ENCODE data around the gene PNPLA7.

Gene PNPLA7

DNA sequence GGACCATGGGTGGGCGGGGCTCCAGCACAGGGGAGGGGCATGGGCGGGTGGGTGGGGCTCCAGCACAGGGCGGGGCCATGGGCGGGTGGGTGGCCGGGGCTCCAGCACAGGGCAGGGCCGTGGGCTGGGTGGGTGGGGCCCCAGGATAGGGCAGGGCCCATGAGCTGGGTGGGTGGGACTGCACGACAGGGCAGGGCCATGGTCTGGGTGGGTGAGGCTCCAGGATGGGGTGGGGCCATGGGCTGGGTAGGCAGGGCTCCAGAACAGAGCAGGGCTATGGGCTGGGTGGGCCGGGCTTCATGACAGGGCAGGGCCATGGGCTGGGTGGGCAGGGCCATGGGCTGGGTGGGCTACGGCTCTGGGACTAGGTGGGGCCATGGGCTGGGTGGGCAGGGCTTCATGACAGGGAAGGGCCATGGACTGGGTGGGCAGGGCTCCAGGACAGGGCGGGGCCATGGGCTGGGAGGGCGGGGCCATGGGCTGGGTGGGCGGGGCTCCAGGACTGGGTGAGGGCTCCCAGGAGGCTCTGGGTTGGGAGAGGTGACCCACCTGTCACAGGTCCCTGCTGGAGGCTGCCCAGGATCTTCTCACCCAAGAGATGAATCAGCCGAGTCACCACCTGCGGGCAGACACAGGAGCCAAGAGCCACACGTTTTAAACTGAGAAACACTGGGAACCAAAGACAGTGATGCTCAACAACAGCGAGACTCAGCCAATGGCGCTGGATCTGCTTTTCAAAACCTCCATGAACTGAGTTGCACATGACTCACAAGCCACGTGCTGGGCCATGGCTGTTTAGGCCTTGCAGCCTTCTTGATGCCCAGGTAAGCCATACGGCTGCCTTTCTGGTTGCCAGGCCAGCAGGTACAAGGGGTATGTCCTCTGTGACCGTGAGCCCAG, 57.5 kb downstream of the PNPLA7 start:
- peak; percentile 81 to 82 for DNase-seq

- peak; percentile 77 to 84 for DNase-seq
These were observed 58.3 kb downstream of the PNPLA7 start for GRCh38 chr9:137491735-137492432.

DNA sequence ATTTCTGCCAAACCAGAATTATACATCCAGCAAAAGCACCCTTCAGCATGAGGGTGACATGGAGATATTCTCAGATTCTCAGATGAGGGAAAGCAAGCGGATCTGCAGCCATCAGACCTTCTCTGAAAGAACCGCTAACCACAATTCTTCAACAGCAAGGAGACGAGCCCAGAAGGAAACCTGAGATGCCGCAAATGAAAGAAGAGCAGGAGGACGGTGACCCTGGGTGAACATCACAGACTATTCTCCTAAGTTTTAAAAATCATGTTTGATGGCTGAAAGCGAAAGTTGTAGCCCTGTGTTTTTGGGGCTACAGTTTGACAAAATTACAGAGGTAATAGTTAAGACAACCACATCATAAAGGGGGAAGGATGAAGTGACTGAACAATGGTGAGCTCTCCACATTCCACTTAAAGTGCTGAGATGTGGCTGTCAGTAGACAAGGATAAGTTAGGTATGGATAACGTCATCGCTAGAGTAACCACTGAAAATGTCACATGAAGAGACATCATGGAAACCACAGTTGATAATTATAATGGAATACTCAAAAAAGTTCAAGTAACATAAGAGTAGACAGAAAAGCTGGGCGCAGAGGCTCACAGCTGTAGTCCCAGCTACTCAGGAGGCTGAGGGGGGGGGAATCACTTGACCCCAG, 59.5 kb downstream of the PNPLA7 start:
- no peak for DNase-seq

DNA sequence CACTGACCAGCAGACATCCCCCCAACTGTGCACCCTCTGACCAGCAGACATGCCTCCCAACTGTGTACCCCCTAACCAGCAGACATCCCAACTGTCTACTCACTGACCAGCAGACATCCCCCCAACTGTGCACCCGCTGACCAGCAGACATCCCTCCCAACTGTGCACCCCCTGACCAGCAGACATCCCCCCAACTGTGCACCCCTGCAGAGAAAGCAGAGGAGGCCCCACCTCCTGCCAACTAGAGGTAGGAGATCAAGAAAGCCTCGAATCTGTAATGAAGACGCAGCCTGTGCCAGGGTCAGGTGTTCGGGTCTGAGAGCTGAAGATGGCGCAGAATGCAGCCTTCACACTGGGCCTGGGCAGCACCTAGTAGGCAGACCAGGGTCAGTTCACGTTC, 61.3 kb downstream of the PNPLA7 start:
- no peak for DNase-seq

GRCh38 chr9:137488327-137488653, 61.9 kb downstream of the PNPLA7 start:
- DNase-seq: peak; percentile 67 to 68

DNA sequence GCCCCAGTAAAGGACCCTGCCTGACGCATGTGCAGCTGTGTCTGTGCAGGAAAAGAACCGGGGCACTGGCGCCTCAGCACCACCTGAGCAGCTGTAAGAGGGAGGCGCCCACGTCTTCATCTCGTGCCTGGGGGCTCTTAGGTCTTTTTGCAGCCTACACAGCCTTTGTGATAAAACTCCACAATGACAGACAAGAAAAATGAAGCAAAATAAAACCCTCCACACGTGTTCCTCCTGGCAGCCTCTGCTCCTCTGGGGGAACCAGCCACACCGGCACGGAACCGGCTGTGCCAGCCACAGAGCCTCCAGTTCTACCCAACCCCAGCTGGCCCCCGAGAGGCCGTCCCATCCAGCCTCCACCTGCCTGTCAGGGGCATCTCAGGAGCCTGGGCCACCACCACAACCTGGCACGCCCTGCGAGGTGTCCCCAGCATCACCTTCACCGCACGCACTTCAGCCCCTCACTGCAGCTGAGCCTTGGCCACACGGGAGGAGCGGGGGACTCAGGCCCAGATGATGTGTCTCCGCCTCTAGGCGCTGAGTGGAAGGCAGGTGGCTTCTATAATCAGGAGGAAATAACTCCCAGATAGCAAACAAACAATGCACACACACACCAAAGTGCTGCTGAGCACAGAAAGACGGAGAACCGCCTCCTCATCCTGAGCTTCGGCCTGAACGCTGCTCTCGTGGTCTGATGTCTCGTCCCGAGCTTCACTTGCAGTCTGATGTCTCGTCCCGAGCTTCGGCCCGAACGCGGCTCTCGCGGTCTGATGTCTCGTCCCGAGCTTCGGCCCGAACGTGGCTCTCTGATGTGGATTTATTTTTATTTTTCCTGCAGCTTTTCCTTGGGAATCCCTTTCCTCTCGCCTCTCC, 62.5 kb downstream of the PNPLA7 start:
- peak; percentile 67 to 74 for DNase-seq

DNA sequence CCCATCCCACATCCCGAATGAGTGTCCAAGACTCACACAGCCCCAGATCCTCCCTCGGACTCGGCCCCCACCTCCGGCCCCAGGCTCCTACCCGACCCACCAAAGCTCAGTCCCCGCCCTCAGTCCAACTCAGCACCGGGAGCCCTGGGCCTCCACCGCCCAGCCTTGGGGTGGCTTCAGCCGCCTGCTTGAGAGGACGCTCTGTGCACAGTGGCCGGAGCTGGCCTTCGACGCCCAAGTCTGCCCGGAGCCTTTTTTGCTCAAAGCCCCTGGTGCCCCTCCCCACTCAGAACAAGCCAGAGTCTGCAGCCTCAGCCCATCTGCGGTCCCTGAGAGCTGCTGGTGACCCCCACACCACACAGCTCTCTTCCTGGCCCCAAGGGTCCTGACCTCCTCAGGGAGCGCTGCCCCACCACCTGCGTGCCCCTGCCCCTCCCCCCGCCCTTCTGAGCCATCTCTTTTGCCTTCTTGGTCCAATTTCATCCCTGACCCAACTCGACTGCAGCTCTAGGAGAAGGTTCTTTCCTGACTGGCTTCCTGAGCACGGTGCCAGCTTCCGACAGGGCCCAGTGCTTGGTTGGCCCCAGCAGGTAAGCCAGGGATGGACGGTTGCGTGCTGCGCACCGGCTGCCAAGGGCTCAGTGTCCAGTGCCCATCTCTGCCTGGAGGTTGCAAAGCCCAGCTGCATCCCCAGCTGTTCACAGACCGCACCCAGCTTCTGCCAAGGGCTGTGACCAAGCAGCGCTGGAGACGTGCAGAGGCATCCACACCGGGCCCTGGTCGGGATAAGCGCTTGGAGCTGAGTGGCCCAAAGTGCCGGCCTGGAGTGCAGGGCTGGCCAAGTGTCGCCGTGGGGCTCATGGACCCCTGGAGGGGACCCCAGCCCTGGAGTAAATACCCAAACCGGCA, 63.4 kb downstream of the PNPLA7 start:
- peak in 1 of 2 experiments; percentile 35 for DNase-seq

- no peak for DNase-seq
These were observed 64.1 kb downstream of the PNPLA7 start for GRCh38 chr9:137486141-137486490.

GRCh38 chr9:137485343-137486140, 64.7 kb downstream of the PNPLA7 start:
- DNase-seq: no peak

DNA sequence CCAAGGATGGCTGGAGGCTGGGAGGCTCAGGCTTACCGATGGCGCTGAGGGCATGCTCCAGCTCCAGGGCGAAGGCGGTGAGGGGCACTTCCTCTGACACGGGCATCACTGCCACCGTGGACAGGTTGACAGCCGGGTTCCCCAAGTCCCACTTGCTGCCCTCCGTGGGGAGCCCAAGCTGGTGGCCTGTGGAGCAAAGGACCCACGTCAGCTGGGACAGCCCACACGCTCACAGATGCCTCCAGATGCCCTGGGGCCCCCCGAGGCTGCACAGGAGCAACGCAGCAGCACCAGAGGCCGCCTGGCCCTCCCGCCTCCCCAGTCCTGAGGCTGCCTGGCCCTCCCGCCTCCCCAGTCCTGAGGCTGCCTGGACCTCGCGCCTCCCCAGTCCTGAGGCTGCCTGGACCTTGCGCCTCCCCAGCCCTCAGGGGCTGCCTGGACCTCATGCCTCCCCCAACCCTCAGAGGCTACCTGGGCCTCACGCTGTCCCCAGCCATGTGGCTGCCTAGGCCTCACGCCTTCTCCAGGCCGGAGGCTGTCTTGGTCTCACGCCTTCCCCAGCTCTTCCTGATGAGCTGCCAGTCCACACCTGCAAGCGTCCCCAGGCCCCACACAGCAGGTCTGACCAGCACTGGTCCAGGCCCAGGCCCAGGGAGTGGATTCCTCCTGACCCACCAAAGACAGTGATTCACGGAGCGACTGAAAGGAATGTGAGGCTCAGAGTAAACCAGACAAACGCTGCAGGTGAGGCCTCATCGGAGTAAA, 65.5 kb downstream of the PNPLA7 start:
- DNase-seq: no peak

DNA sequence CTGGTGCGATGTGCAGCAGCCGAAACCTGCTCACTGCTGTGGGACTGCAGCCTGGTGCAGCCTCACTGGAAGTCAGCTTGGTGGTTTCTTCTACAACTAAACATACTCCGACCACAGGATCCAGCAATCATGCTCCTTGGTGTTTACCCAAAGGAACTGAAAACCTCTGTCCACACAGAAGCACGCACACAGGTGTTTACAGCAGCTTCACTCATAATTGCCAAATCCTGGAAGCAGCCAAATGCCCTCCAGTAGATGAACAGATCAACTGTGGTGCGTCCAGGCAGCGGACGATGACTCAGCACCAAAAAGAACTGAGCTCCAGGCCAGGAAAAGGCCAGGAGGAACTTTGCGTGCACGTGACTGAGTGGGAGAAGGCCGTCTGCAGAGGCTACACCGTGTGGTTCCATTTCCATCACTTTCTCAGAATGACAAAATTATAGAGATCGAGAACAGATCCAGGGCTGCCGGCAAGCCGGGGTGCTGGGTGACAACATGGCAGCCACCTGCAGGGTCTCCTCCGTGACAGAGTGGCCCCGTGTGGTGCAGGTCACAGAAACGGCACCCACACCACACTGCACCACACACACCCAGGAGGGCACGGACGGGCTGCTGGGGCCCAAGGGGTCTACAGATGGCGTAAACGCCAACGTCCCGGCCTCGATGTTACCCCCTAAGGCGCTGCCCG, 68.0 kb downstream of the PNPLA7 start:
- DNase-seq: peak; percentile 53 to 78

DNA sequence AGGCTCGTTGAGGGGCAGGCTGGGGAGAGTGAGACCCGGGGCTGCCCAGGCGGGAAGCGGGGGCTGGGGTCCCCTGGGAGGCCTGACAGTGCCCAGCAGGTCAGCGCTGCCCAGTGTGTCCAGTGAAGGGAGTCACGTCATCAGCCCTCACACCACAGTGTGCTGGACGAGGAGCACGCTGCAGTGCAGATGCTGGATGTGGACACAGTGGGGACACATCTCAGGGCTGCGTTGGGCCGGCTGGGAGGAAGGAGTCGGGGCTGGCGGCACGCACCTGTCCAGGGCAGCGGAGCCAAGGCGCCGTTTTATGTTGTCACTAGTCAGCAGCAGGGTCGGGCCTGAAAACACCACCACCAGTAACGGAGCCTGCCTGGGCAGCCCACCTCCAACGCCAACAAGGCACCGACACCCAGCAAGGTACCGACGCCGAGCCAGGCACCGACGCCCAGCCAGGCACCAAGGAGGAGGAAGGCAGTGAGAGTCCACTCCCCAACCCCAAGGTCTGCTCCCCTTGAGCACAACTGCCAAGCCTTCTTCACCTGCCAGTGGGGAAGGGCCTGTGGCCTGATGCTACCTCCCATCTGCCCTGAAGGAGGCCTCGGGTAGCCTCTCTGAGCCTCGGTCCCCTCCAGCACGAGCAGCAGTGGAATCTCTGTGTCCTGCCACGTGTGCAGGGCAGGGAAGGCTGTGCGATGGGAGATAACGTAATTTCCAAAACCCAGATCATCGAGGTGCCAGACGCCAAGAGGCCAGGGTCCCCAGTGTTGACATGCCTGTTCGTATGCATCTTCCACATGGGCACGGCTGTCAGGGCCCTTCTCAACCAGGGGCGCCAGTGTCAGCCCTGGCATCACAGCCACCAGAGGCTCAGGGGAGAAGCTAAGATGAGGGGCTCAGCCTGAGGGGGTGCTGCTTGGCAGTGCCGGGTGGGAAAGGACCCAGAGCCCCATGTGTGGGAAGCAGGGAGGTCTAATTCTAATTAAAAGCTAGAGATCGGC, 69.2 kb downstream of the PNPLA7 start:
- DNase-seq: peak; percentile 32 to 74

DNA sequence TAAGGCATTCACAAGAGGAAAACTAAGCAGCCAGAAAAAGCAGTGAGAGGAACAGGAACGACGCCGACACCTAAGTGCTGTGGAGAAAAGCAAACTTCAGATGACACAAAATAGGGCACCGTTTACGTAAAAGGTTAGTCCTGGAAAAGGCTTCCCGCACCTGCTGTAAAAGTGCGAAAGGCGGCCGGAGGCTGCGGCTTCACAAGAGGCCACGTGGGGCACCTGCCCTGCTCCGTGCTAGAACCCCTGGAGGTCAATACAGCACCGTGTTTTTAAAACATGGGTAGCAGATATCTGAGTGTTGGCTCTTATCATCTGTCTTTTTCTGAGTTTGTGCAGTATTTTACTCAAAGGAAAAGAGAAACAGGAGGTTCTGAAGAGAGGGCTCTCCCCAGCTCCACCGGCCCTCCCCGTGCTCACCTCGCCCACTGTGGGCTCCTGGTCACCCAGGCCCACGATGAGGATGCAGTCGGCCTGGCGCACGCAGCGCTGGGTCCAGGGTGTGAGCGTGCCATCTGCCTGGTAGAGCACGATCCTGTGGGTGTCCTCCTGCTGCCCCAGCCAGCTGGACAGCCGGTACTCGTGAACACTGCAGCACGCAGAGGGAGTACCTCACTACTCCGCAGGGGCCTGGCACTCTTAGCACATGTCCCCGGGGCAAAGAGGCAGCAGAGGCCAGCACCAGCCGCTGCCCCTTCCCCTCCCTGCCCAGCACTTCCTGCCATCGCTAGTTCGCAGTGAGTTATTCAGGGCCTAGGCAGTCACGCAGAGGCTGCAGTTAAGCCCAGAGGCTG, 70.1 kb downstream of the PNPLA7 start:
- peak; percentile 34 to 74 for DNase-seq

DNA sequence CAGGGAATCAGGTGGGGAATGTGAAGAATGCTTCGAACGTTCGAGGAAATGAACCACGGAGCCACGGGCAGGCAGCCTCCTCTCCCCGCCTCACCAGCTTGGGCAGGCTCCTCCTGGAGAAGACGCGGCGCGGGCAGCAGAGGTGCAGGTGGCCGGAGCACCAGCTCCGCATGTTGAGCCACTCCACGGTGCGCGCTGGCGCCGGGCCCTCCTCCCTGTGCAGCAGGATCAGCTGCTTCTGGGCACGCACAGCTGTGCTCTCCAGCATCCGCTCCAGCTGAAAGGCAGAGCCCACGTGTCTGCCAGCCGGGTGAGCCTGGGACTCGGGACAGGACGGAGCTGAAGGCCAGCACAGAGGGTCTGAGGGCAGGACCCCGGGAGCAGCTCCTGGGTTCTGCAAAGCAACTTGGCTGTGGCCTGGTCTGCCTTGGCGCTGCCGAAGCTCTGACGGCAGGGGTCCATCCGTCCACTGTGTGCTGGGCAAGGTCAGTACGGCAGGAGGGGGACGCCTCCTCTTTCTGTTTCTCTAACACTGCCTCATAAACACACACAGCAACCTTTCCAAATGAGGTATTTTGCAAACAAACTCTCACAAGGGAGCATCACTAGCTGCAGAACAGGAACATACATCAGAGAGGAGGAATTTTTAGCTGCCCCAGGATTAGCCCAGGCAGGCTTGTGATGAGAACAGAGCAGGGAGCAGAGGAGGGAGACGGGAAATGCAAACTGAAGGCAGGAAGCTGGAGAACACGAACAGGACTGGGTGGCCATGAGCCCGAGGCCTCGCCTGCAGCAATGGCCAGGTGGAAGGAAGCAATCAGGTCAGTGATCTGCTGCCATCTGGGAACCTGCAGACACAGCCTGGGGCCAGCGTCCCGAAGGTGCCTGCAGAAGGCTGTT, 71.0 kb downstream of the PNPLA7 start:
- DNase-seq: peak; percentile 92

- no peak for DNase-seq
These were observed 71.6 kb downstream of the PNPLA7 start for GRCh38 chr9:137478613-137478961.

All from SHP77 (cell line).